HG03469 (cell line): ENCODE results near the gene GABRB3.

Experiments used
- ATAC-seq: cut with Tn5 transposase; IDR thresholded peaks from one replicate; pipeline ENCODE4 v1.9.1; 2021; ENCODE audit warnings: mild to moderate bottlenecking, moderate library complexity, moderate number of reproducible peaks; ENCODE audit not compliant: unreplicated experiment

Gene GABRB3

DNA sequence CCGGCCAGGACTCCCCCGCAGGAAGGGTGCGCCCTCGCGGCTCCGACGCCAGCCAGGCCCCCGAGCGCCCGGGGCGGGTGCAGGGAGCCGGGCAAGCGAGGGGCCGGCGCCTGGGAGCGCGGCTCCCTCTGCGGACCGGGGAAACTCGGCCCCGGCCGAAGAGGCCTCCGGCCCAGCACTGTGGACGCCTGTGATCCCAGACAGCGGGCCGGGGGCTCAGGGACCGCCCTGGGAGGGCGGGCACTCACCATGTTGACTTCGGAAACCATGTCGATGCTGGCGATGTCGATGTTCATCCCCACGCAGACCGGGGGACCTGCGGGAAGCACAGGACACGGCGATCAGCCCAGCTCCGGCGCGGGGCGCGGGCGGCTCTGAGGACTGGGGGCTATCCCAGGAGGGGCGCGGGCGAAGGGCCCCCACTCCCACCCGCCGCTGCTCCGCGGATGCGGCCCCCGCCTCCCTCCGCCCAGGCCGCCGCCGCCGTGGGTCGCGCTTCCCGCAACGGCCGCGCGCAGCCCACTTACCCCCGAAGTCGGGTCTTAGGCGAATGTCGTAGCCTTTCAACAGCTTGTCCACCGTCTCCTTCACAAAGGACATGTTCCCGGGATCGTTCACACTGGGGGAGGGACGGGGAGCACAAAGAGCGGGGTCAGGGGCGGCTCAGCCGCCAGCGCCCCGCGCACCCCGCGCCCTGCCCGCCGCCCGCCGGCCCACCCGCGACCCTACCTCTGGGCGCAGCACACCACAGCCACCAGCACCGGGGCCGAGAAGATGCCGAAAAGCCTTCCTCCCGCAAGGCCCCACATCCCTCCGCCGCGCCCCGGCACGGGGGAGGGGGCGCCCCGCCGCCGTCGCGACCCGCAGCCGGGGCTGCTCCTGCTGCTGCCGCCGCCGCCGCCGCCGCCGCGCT is at the start of gene GABRB3:
TSS of gene GABRB3 (minus strand) at position 913 of the 913 bp plus-strand sequence.
- ATAC-seq, result no peak

- ATAC-seq, result no peak
These were observed 34.9 kb upstream of the GABRB3 start for GRCh38 chr15:26807517-26808427.

- no peak for ATAC-seq
These were observed 33.7 kb upstream of the GABRB3 start for GRCh38 chr15:26806574-26806973.

GRCh38 chr15:26806151-26806550 is 33.3 kb upstream of the GABRB3 start:
- ATAC-seq, result no peak

- ATAC-seq, result no peak
These were observed 32.6 kb upstream of the GABRB3 start for GRCh38 chr15:26805470-26805869.

DNA sequence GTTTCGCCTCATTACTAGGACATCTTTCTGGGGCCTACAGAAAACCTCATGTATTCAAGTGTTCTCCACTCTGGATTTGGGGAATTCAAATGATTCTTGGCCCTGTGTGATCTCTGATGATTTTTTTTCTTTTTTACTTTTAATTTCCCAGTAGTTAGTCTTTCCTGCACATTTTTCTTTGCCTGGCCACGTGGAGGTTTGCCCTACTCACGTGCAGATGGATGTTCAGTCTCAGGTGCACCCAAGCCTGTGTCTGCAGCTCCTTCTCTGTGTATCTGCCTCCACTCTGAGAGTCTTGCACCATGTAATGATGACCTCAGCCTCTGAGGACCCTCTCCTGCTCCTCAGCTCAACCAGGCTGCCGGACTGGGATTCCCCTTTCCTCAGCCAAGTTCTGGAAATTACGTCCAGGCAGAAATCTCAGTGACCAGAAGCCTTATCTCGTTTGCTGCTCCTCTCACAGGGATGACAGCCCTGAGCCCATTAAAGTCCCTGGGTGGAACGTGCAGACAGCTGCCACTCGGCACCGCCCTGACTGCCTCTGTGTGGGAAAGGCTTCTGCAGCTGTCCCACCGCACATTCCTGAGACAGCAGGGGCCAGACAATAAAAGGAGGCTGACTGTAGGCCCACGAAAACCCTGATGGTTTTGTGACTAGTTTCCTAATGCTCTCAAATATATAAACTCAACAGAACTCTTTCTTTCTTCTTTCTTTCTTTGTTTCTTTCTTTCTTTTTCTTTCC is 31.4 kb upstream of the GABRB3 start:
- ATAC-seq, result no peak

GRCh38 chr15:26790118-26790517 is 17.3 kb upstream of the GABRB3 start:
- ATAC-seq, result no peak

- ATAC-seq, result no peak
These were observed 8.9 kb upstream of the GABRB3 start for GRCh38 chr15:26781816-26782215.

- no peak for ATAC-seq
These were observed 1.1 kb upstream of the GABRB3 start for GRCh38 chr15:26773917-26774316.

- no peak for ATAC-seq
These were observed 406 bp upstream of the GABRB3 start for GRCh38 chr15:26773067-26773877.

DNA sequence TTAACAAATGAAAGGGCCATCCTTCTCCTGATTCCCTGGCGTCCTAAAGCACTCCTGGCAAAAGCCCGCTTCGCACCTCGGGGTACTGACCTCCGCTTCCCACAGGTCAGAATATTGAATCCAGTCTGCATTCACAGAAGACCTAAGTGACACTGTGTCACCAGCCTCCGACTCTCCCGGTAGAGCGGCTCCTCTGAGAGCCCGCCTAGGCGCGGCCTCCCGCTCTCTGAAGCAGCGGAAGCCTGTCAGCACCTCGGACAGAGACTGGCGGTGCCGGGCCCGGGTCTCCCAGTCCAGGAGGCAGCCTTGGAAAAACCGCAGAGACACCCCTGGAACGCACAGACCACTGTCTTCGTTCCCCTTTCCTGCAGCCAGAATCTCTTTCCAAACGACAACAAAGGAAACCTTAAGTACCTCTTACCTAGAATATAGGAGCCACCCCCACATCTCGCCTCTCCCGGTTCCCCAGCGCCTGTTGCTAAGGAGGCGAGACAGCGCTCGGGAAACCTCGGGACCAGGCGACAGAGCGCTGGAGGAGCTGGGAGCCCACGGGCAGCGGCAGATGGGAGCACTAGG is 1.2 kb downstream of the GABRB3 start:
- no peak for ATAC-seq

DNA sequence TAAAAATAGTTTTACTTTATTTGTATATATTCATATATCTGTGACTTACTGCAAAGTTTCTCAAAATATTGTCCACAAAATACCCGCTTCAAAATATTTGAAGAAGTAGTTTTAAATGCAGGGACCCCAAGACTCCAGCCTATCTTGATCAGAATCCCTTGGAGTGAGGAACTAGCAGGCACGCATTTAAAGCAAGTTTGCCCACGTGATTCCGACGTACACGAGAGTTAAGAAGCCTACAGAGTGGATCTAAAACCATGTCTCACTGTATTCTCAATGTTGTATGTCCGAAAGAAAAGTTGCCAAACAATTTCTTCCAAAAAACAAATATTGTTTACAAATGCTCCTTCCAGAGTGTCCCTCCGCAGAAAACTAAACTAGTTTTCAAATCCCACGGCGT is 1.7 kb downstream of the GABRB3 start:
- no peak for ATAC-seq

GRCh38 chr15:26767169-26767670 is 5.6 kb downstream of the GABRB3 start:
- no peak for ATAC-seq

DNA sequence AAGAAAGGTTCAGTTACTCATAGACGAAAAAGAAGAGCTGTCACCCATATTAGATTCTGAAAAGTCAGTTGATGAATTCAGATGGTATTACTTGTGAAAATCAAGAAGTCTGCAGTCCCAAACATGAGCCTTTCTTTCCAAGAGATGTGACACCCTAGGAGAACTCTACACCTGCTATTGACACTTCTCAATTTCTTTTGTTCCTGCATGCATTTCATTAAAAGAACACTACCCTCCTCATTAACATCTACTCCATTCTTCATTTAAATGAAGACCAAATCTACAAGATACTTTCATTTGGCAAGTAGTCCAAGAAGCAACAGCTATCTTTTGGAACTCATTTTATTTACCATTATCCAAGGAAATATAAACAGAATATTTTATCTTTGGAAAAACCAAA is 6.6 kb downstream of the GABRB3 start:
- ATAC-seq, result no peak

DNA sequence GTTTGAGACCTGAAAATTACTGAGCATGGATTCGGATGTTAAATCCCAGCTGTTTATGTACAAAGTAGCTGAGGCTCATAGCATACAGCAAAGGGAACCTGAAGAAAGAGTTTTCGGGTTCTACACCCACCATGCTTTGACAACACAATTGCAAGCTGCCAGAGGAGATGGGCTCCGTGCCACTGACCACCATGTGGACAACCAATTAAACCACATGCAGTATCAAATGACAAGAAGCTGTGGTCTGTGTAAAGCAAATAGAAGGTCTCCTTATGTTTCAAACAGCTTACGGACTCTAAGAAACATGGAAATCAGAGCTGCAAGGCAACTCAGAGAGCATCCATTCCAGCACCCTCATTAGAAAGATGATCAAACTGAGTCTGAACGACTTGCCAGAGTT is 12.9 kb downstream of the GABRB3 start:
- no peak for ATAC-seq

DNA sequence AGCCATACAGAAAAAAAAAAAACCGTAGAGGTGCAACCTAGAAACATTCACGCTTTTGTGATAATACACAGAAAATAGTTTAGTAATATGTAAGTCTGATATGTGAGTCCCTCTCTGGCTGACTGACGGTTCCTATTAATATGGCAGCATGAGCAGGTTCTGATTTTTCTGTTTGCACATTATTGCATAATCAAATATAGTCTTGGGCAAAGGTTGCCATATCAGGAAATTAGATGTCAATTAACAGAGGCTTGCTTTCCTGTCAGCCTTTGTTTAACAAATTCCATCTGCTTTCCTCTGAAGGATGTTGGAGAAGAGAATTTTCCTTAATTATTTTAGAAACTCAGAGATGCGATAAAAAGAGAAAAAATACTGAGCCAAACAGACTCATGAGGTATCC is 14.8 kb downstream of the GABRB3 start:
- ATAC-seq, result no peak

DNA sequence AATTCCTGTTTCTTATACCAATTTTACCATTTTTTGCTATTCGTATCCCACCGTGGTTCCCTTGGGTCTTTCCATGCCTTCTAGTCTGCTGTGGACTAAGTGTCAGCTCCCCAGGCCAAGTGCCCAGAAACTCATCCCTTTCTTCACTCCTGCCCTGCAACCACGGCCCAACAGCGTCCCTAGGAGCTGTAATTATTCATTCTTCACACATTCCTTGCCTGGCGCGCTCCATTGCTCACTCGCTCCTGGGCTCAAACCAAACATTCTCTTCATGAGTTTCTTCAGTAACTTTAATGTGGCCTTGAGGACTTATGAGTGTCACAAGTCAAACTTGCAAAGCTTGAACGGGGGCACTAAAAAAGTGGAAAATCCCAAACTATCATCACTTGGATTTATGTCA is 15.7 kb downstream of the GABRB3 start:
- ATAC-seq, result no peak

GRCh38 chr15:26744894-26745293 is 28.0 kb downstream of the GABRB3 start:
- ATAC-seq, result no peak

DNA sequence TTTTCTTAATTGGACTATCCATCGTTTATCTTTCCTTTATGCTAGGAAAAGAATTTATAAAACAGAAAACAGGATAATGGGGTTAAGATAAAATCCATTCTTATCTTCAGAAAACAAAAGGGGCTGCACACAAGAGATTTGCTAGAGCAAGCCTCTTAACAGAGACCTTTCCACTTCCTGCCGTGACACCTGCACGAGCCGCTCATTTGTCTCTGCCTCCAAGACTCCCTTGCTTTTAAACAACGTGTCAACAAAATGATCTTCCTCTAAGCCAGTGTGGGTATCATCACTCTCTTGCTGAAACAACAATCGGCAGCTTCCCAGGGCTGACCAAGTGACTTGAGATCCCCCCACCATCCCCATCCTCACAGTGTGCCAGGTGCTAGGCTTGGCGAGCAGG is 33.1 kb downstream of the GABRB3 start:
- no peak for ATAC-seq

DNA sequence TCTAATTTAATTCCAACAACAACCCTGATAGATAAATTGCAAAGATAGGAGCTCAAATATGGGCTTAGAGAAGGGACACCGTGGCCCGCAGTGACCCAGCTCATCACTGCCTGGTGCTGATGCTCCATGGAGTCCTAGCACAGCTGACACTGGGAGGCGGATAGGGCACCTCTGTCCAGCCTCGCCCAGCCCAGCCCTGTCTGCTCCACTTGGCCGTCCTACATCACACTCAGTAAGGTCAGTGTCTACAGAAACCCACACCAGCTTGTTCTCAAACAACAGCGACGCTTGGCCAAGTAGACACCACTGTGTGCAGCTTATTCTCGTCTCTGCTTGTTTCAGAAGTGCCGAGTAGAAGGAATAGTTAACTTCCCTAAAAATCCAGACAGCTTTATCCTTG is 33.9 kb downstream of the GABRB3 start:
- ATAC-seq, result no peak
